K562 (cell line): Measurements from ENCODE around the gene HYAL1. TPM values are rescaled to one million over a fixed set of nuclear protein-coding genes. Genes with fewer than 3 reads are reported as not detected.

Source experiments
- ATAC-seq: fragments of 200-7000 bp; cut with Tn5 transposase; 3 replicates; pipeline ENCODE4 v1.9.1; 2020; ENCODE audit warnings: moderate library complexity
- BruUV-seq: library from RNA; stranded (reverse); fragments of 400-500 nt; replicated peaks from 2 replicates; lab custom pipeline; 2021; lab: Mats Ljungman, UMichigan
- CTCF ChIA-PET: fragments of 300-600 bp; formaldehyde crosslinking; extraction: SDS; loops from one replicate; lab custom pipeline; 2021; ENCODE audit warnings: low intra/inter-chr PET ratio; lab: Yijun Ruan, JAX
- POLR2A ChIA-PET: fragments of 300-600, 350-650 bp; sonication (Branson Sonifier 250); formaldehyde crosslinking; extraction: SDS; loops from one replicate; lab custom pipeline; 2021; ENCODE audit warnings: antibody characterized with exemption, inconsistent platforms; lab: Yijun Ruan, JAX
- DNase-seq, 4 experiments: peaks; one replicate each; pipeline versions ENCODE4 v3.0.0 to v3.0.0-alpha.2; 2011 to 2018; ENCODE audit warnings: low spot score in 3 of 4, mixed read lengths in 3 of 4; ENCODE audit errors: extremely low read depth in 1 of 4
- FAIRE-seq: peaks from 2 replicates; lab custom pipeline; 2011; peaks lifted over from hg19 to GRCh38; lab: Jason Lieb, UNC
- H2AFZ ChIP-seq: 2 replicates; pipeline ENCODE4 v1.6.0; 2011; ENCODE audit warnings: low read depth, low read length, control low read depth, inconsistent platforms
- H3K27ac ChIP-seq: fragments of 200-600 bp; 3 replicates; pipeline ENCODE4 v1.8.0; 2011; ENCODE audit warnings: low read depth, mild to moderate bottlenecking, control low read depth, inconsistent platforms, low read length, moderate library complexity, mixed read lengths; ENCODE audit errors: extremely low read depth
- H3K27me3 ChIP-seq, 2 experiments: fragments of 300-600 bp in 1 of 2; 2 replicates in 1 of 2; 3 replicates in 1 of 2; pipeline versions ENCODE4 v1.6.0 to v1.8.0; 2011; ENCODE audit warnings: inconsistent platforms in 2 of 2, low read length in 2 of 2, mild to moderate bottlenecking in 1 of 2, mixed read lengths in 1 of 2, moderate library complexity in 1 of 2; ENCODE audit not compliant: control insufficient read depth in 2 of 2, insufficient read depth in 2 of 2
- H3K36me3 ChIP-seq: fragments of 300-600 bp; 3 replicates; pipeline ENCODE4 v1.8.0; 2011; ENCODE audit warnings: mild to moderate bottlenecking, low read length, inconsistent platforms; ENCODE audit not compliant: control insufficient read depth, insufficient read depth
- H3K4me1 ChIP-seq, 2 experiments: fragments of 200-600 bp in 1 of 2; replicated peaks in 1 of 2; 2 replicates in 1 of 2; 3 replicates in 1 of 2; pipeline versions ENCODE4 v1.5.1 to v1.8.0; 2011; ENCODE audit warnings: inconsistent platforms in 2 of 2, low read length in 2 of 2, mild to moderate bottlenecking in 1 of 2, mixed read lengths in 1 of 2, moderate library complexity in 1 of 2; ENCODE audit not compliant: control insufficient read depth in 2 of 2, insufficient read depth in 2 of 2
- H3K4me2 ChIP-seq: 2 replicates; pipeline ENCODE4 v1.6.1; 2011; ENCODE audit warnings: low read length, control low read depth, inconsistent platforms, mixed read lengths; ENCODE audit not compliant: insufficient read depth
- H3K4me3 ChIP-seq: fragments of 200-600 bp; sonication (generic), shearing (Covaris generic); 2 replicates; pipeline ENCODE4 v1.5.1; 2016; ENCODE audit warnings: control low read depth, inconsistent platforms
- H3K79me2 ChIP-seq: fragments of 200-600 bp; 3 replicates; pipeline ENCODE4 v1.8.0; 2011; ENCODE audit warnings: low read length, inconsistent platforms; ENCODE audit not compliant: control insufficient read depth, insufficient read depth
- H3K9ac ChIP-seq, 2 experiments: 2 replicates each; pipeline versions ENCODE4 v1.6.0 to v1.6.1; 2011; ENCODE audit warnings: low read depth in 2 of 2, low read length in 2 of 2, control low read depth in 1 of 2, inconsistent platforms in 1 of 2, mild to moderate bottlenecking in 1 of 2, mixed read lengths in 1 of 2; ENCODE audit not compliant: insufficient read depth in 1 of 2
- H3K9me1 ChIP-seq: one replicate; pipeline ENCODE4 v1.6.0; 2011; ENCODE audit warnings: inconsistent platforms, mild to moderate bottlenecking, low read length, moderate library complexity; ENCODE audit not compliant: control insufficient read depth, insufficient read depth
- H3K9me3 ChIP-seq: replicated peaks from 2 replicates; pipeline ENCODE4 v1.5.1; 2011; ENCODE audit warnings: low read depth, low read length, inconsistent platforms; ENCODE audit not compliant: control insufficient read depth, insufficient read depth
- H4K20me1 ChIP-seq: replicated peaks from 2 replicates; pipeline ENCODE4 v1.6.1; 2011; ENCODE audit warnings: low read length, inconsistent platforms, mixed read lengths; ENCODE audit not compliant: control insufficient read depth, insufficient read depth
- EP400 ChIP-seq: fragments of 450-650 bp; IDR thresholded peaks from 2 replicates; pipeline ENCODE4 v1.6.1; 2017; ENCODE audit warnings: antibody characterized with exemption, mild to moderate bottlenecking, moderate library complexity
- ETS2 ChIP-seq: IDR thresholded peaks from 2 replicates; pipeline ENCODE4 v1.6.1; 2016; ENCODE audit warnings: borderline replicate concordance, missing genetic modification characterization, mild to moderate bottlenecking, moderate library complexity, missing compliant biosample characterization; ENCODE audit not compliant: poor library complexity, severe bottlenecking
- HNRNPUL1 ChIP-seq: fragments of 200-400 bp; formaldehyde crosslinking; IDR thresholded peaks from 2 replicates; pipeline ENCODE4 v1.6.1; 2017; ENCODE audit warnings: low read length
- KDM1A ChIP-seq, 2 experiments: fragments of 450-650 bp; IDR thresholded peaks; 2 replicates each; pipeline ENCODE4 v1.6.1; 2016; ENCODE audit warnings: mild to moderate bottlenecking in 2 of 2
- KDM2B ChIP-seq: fragments of 250-450 bp; sonication (Bioruptor Pico); IDR thresholded peaks from 2 replicates; pipeline ENCODE4 v1.8.0; 2021; ENCODE audit warnings: mild to moderate bottlenecking, moderate library complexity
- LARP7 ChIP-seq: fragments of 450-650 bp; IDR thresholded peaks from 2 replicates; pipeline ENCODE4 v1.6.1; 2016
- NONO ChIP-seq, 2 experiments: fragments of 200-400 bp in 1 of 2; fragments of 450-650 bp in 1 of 2; formaldehyde crosslinking in 1 of 2; IDR thresholded peaks; 2 replicates each; pipeline ENCODE4 v1.6.1; 2017; ENCODE audit warnings: low read depth in 2 of 2, mild to moderate bottlenecking in 2 of 2, moderate library complexity in 2 of 2, low read length in 1 of 2
- NRF1 ChIP-seq, 2 experiments: fragments of 450-650 bp; IDR thresholded peaks in 1 of 2; conservative IDR thresholded peaks in 1 of 2; 2 replicates each; pipeline ENCODE4 v1.6.1; 2014; ENCODE audit warnings: mild to moderate bottlenecking in 2 of 2
- PRPF4 ChIP-seq: fragments of 200-400 bp; formaldehyde crosslinking; IDR thresholded peaks from one replicate; pipeline ENCODE4 v1.6.1; 2017; ENCODE audit warnings: low read length, low read depth, mild to moderate bottlenecking; ENCODE audit not compliant: insufficient read depth, poor library complexity, severe bottlenecking
- REST ChIP-seq, 2 experiments: fragments of 450-650 bp; formaldehyde crosslinking in 1 of 2; IDR thresholded peaks; 2 replicates each; pipeline versions ENCODE4 v1.4.0 to v1.6.1; 2014 to 2020; ENCODE audit warnings: mild to moderate bottlenecking in 2 of 2, borderline replicate concordance in 1 of 2, low read depth in 1 of 2
- SETDB1 ChIP-seq: IDR thresholded peaks from one replicate; pipeline ENCODE4 v1.6.1; 2012; ENCODE audit warnings: low read length, control low read depth, inconsistent platforms
- SMAD4 ChIP-seq: fragments of 250-450 bp; sonication (Bioruptor Pico); conservative IDR thresholded peaks from 2 replicates; pipeline ENCODE4 v1.8.0; 2021; ENCODE audit warnings: inconsistent platforms, mild to moderate bottlenecking, moderate library complexity
- STAT5A ChIP-seq: IDR thresholded peaks from 2 replicates; pipeline ENCODE4 v1.6.1; 2012; ENCODE audit warnings: low read length, inconsistent platforms, borderline replicate concordance
- THRA ChIP-seq: fragments of 450-650 bp; IDR thresholded peaks from 2 replicates; pipeline ENCODE4 v1.6.1; 2017; ENCODE audit warnings: mild to moderate bottlenecking, moderate library complexity
- WGBS: fragments of 100-300 bp; shearing (Covaris generic); methylation state at CpG from one replicate; pipeline ENCODE4 v1.1.6; 2016; ENCODE audit warnings: low coverage, mixed read lengths; ENCODE audit not compliant: insufficient coverage; ENCODE audit errors: missing lambda C conversion rate; 5-methylcytosine and 5-hydroxymethylcytosine counted together
- in situ Hi-C: fragments of 300-500 bp; cut with MboI; formaldehyde crosslinking; loops from 4 replicates; pipeline ENCODE4 v1.15.0; 2018; ENCODE audit warnings: inconsistent platforms, mixed read lengths
- intact Hi-C: fragments of 100-400 bp; cut with micrococcal nuclease; formaldehyde crosslinking; loops from 2 replicates; pipeline ENCODE4 v1.14.2; 2022
- polyA plus RNA-seq, 8 experiments: library from polyadenylated mRNA; depleted of rRNA in 4 of 8; stranded (reverse) in 5 of 8; unstranded in 3 of 8; fragments of >200 nt; fragmentation: Nextera tagmentation in 2 of 8; fragmentation: Illumina TruSeq in 1 of 8; extraction: Ambion mirVana in 2 of 8; extraction: Trizol in 1 of 8; gene quantifications; 2 replicates each; pipeline versions ENCODE4 v1.2.1 to v1.2.3, GENCODE V29; 2011 to 2014; ENCODE audit warnings: inconsistent platforms in 1 of 8, missing spikeins in 1 of 8
- total RNA-seq, 7 experiments: library from RNA; depleted of rRNA in 6 of 7; stranded (reverse); fragments of >200 nt in 6 of 7; fragmentation: Illumina TruSeq in 2 of 7; extraction: Trizol in 2 of 7; gene quantifications; 2 replicates each; pipeline versions ENCODE4 v1.2.1 to v1.2.3, GENCODE V29; 2011 to 2021; ENCODE audit warnings: low replicate concordance in 1 of 7

HYAL1 gene
- total and polyA plus RNA-seq, 9 of the 15 experiments (the other 6 are each of a cell fraction or from before 2014, with no cell fraction given), result 1.4 to 8.5 (median 4.7) TPM

GRCh38 chr3:50262778-50263177 lies 40.6 kb downstream of the HYAL1 start:
- ATAC-seq, result no peak
- no TSS peak for BruUV-seq
- TF ChIP-seq STAT5A (no peak), NRF1 (conservative IDR thresholded peaks at IDR 0.05 in 1 of 2, IDR thresholded peaks at IDR 0.05 in 1 of 2) (no peak), SETDB1 (no peak), NONO (IDR thresholded peaks at IDR 0.05; ENCODE audit: low read depth in 2 of 2, low read length in 1 of 2) (no peak), KDM1A (IDR thresholded peaks at IDR 0.05) (no peak), THRA (no peak), LARP7 (no peak), EP400 (no peak), HNRNPUL1 (no peak), SMAD4 (CRISPR knock-in tag) (no peak), PRPF4 (no peak), ETS2 (tag) (no peak), KDM2B (CRISPR knock-in tag) (no peak), REST (IDR thresholded peaks at IDR 0.05; ENCODE audit: borderline replicate concordance) (no peak), REST (CRISPR knock-in tag; IDR thresholded peaks at IDR 0.05; ENCODE audit: low read depth) (no peak)
- H4K20me1 ChIP-seq, result no peaks in the 10 kb centered on the region
- no peak overlapping the region for H3K27ac ChIP-seq
- in situ Hi-C loops (no loop called here), intact Hi-C loops (no loop called here)
- POLR2A ChIA-PET, result interaction anchor here (0.6 to 1.5 kb wide), 3 partner anchors 28 to 304 kb away, joined by 3 to 4 read pairs (median 3); no protein-coding TSS in a partner anchor
- FAIRE-seq, result no peak
- peaks cover 6 to 50% of the 10 kb centered on the region in 2 experiments; a peak in 4 of 5 replicates for H3K4me1 ChIP-seq
- H3K4me2 ChIP-seq, result no peak overlapping the region
- 63% methylated on average over 3 of the region's 7 CpGs for WGBS
- H2AFZ ChIP-seq, result no peak overlapping the region
- peaks cover 3% of the 10 kb centered on the region; the same call in 1 of the 3 replicates for H3K79me2 ChIP-seq
- no peaks in the 10 kb centered on the region for H3K27me3 ChIP-seq
- 0 out of 2 replicates have a peak, but pooled peaks cover under 1% of the 10 kb centered on the region for H3K9me3 ChIP-seq
- H3K4me3 ChIP-seq, result no peak overlapping the region
- CTCF ChIA-PET, result no interaction called here
- no peaks in the 10 kb centered on the region for H3K9me1 ChIP-seq
- no peak overlapping the region for H3K9ac ChIP-seq
- H3K36me3 ChIP-seq, result peaks cover 6% of the 10 kb centered on the region; the same call in 1 of the 3 replicates
- no peak for DNase-seq
